ENCODE data around the gene SPATA20. TPM values are rescaled to one million over a fixed set of nuclear protein-coding genes. Genes with fewer than 3 reads are reported as not detected.

Gene SPATA20
- total RNA-seq, 1 experiment from 2014 or later: 84.9 TPM

- DNase-seq (ENCODE audit: low read depth): no peak
Measured at GRCh38 chr17:50577451-50577954, 30.5 kb downstream of the SPATA20 start.

- DNase-seq (ENCODE audit: low read depth): no peak
Measured at GRCh38 chr17:50578173-50578572, 31.2 kb downstream of the SPATA20 start.

- no peak for DNase-seq (ENCODE audit: low read depth)
Measured at GRCh38 chr17:50579399-50579798, 32.4 kb downstream of the SPATA20 start.

GRCh38 chr17:50580646-50581045 is 33.7 kb downstream of the SPATA20 start:
- no peak for DNase-seq (ENCODE audit: low read depth)

GRCh38 chr17:50581316-50581715 is 34.3 kb downstream of the SPATA20 start:
- no peak for DNase-seq (ENCODE audit: low read depth)

- no peak for DNase-seq (ENCODE audit: low read depth)
Measured at GRCh38 chr17:50582741-50583140, 35.8 kb downstream of the SPATA20 start.

GRCh38 chr17:50583641-50584040 is 36.7 kb downstream of the SPATA20 start:
- no peak for DNase-seq (ENCODE audit: low read depth)

- DNase-seq (ENCODE audit: low read depth): no peak
Measured at GRCh38 chr17:50584116-50584515, 37.1 kb downstream of the SPATA20 start.

- DNase-seq (ENCODE audit: low read depth): no peak
Measured at GRCh38 chr17:50584749-50585148, 37.8 kb downstream of the SPATA20 start.

GRCh38 chr17:50585346-50585745 is 38.4 kb downstream of the SPATA20 start:
- no peak for DNase-seq (ENCODE audit: low read depth)

- DNase-seq (ENCODE audit: low read depth): no peak
Measured at GRCh38 chr17:50585891-50586290, 38.9 kb downstream of the SPATA20 start.

GRCh38 chr17:50586421-50587247 is 39.7 kb downstream of the SPATA20 start:
- DNase-seq (ENCODE audit: low read depth): no peak

GRCh38 chr17:50587571-50587970 is 40.6 kb downstream of the SPATA20 start:
- DNase-seq (ENCODE audit: low read depth): no peak

- no peak for DNase-seq (ENCODE audit: low read depth)
Measured at GRCh38 chr17:50588391-50589049, 41.5 kb downstream of the SPATA20 start.

GRCh38 chr17:50589095-50589705 is 42.2 kb downstream of the SPATA20 start:
- peak; percentile 5 for DNase-seq (ENCODE audit: low read depth)

GRCh38 chr17:50590946-50591737 is 44.2 kb downstream of the SPATA20 start:
- DNase-seq (ENCODE audit: low read depth): no peak

GRCh38 chr17:50593321-50593720 is 46.3 kb downstream of the SPATA20 start:
- DNase-seq (ENCODE audit: low read depth): no peak

GRCh38 chr17:50594128-50594823 is 47.3 kb downstream of the SPATA20 start:
- no peak for DNase-seq (ENCODE audit: low read depth)

- no peak for DNase-seq (ENCODE audit: low read depth)
Measured at GRCh38 chr17:50594892-50595291, 47.9 kb downstream of the SPATA20 start.

GRCh38 chr17:50596191-50597037 is 49.4 kb downstream of the SPATA20 start:
- no peak for DNase-seq (ENCODE audit: low read depth)
